Hematopoietic multipotent progenitor cell (in vitro differentiated cells): ENCODE results near the gene CDH12. TPM values are rescaled to one million over a fixed set of nuclear protein-coding genes. Genes with fewer than 3 reads are reported as not detected.
A peak's percentile ranks its signal among the peaks of the same experiment; 100 is the strongest.
"Not testable (repeated sequence)": the region's sequence is repeated elsewhere in the genome, so short reads cannot be mapped to it uniquely, and the experiment has no call there.

Experiments
- DNase-seq, 3 donors: peaks; one replicate each; pipeline ENCODE4 v3.0.0-alpha.2; 2011 to 2015; ENCODE audit warnings: low read depth in 2 of 3, low spot score in 2 of 3
- total RNA-seq: library from RNA; depleted of rRNA; stranded (reverse); fragments of >200 nt; gene quantifications from one replicate; pipeline ENCODE4 v1.2.3, GENCODE V29; 2012

The CDH12 gene
- total RNA-seq: not detected

- DNase-seq: peak in 2 of 3 donors; percentile 5 to 43
Observed at GRCh38 chr5:22852807-22853660, at the start of gene CDH12. Gene CDH12 (minus strand): TSS chr5:22853344.

GRCh38 chr5:22901885-22902284 lies 48.7 kb upstream of the CDH12 start:
- DNase-seq: no peak

DNA sequence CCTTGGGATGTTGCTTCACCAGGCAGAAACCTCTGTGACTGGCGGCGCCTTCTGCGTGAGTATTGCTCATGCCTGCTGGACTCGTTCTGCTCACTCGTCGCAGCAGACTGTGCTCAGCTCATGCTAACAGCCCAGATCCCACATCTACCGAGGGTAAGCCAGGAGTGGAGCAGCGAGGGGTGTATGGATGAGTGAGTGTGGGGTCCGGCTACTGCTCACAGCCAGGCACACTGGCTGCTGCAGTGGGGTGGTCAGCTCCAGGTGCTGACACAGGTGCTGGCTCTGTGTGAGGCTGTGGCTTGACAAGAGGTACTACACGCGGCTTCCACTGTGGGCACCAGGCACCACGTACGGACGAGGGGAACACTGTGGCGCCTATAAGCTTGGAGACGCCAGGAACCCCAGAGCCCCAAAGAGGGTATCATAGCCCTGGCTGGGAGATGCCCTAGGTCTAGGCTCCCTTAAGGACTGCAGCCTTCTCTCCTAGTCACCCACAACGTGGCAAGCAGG lies 47.7 kb upstream of the CDH12 start:
- no peak for DNase-seq

DNA sequence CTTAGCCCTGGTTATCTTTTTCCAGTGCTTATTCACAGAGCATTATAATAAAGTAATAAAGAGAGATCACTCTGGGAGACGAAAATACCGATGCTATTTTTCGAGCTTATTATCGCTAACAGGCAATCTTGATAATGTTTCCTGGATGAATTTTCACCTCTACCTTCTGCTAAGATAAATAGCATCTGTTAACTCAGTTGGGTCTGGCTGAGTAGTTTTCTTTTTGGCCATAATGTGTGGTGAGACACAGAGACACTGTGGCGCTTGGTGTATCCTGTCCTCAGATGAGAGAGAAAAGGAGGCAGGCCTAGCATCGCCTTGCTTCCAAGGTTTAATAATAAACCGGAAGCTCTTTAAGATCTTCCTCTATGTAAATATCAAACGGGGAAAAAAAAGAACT lies 46.2 kb upstream of the CDH12 start:
- no peak for DNase-seq

- no peak for DNase-seq
Observed at GRCh38 chr5:22896152-22896551, 43.0 kb upstream of the CDH12 start.

DNA sequence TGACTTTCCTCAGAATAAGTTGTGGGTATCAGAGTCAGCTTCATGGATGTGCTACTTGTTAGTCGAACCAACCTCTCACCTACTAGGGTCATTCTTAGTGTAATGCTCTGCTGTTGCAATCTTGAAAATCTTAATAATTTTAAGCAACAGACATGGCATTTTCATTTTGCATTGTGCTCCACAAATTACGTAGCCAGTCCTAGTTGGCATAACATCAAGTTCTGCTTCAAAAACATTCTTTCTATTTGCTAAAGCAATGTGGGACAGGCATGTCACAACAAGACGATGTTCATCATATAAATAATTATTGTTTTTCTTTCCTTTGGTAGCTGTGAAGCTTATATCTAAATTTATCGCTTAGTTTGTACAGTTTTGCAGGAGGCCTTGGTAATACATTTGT lies 39.3 kb upstream of the CDH12 start:
- no peak for DNase-seq

DNA sequence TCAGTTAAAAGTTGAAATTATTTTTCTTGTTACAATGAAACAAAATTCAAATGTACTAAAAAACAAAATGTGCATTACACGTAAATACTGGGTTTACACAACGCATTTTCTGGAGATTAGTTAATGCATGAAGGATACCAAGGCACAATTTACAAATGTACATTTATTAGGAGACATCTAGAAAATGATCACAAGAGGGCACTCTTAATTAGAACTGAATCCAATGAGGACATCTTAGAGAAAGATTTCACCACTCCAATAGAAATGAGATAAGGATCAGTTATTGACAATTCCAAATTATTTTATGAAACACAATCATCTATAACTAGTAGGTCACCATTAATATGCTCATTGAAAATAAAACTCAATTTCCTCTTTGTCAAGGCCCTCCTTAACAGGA lies 36.6 kb upstream of the CDH12 start:
- DNase-seq: no peak

DNA sequence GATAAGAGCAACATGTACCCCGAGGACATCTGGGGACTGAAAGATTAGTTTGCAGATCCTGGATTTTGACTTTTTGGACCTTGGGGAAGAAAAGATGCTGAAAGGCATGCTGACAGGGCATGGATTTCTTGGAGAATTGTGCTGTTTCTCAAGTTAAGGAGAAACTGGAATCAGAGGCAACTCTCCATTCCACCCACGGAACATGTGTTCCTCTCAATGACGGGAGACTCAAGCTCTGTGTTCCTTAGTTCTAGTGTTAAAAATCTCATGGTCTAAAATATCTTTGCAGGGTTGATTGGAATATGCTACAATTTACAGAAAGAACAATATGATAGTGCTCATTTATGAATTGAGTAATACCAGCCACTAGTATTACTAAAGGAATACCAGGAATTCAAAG lies 34.4 kb upstream of the CDH12 start:
- no peak for DNase-seq

DNA sequence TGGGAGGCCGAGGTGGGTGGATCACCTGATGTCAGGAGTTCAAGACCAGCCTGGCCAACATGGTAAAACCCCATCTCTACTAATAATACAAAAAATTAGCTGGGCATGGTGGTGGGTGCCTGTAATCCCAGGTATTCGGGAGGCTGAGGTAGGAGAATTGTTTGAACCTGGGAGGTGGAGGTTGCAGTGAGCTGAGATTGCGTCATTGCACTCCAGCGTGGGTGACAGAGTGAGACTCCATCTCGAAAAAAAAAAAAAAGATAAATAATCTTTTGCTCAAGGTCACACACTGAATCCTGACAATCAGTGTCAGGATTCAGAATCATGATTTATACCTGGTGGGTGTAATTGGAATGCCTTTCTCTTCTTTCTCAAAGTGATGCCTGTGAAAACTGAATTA lies 5.8 kb upstream of the CDH12 start:
- not testable (repeated sequence) for DNase-seq

DNA sequence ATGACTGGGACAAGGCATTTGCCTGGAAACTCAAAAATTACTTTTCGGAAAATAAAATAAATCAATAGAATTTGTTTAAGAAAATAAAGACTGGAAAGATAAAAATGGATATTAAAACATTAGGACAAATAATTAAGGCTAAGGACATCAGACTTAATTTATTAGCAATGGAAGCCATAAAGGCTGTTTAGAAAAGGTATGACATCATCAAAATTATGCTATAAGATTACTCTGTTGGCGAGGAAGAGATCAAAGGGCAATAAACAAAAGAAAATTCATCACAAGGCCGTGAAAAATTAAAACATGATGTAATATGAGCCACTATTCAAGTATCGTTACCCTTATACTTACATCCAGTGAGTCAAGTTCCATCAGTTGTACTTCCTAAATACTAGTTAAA lies 2.7 kb upstream of the CDH12 start:
- no peak for DNase-seq

- DNase-seq: no peak
Observed at GRCh38 chr5:22850981-22851380, 2.2 kb downstream of the CDH12 start.

DNA sequence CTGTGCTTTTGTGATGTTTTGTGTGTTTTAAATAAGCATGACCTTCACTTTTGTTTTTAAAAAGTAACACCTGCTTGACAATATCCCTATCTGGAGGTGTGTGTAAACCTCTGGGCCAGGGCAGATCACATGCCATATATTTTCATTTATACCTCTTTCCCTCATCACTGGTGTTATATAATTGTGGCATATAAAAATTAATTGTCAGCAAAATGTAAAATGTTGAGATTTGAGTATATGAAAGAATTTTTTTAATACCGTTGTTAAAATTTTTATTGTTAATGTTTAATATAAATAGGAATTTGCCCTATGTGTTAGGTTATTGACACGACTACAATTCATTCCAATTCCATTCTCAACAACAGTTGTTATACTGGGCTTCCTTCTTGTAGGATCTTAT lies 6.5 kb downstream of the CDH12 start:
- DNase-seq: no peak

DNA sequence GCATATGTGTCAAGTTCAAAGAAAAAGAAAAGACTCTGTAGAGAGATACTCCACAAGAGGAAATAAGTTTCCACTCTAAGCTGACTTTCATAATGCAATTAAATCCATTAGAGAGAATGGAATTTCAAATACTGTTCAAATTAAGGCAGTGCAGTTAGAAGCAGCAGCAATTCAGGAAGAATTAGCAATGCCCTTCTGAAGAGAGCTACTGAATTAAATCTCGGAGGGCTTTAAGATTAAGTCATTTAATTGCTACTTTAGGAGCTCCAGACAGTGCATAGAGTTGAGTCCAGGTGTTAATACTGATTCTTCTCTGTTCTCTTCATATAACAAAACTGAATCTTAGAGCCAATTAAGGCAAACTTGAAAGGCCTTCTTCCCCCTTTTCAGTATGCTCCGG lies 8.5 kb downstream of the CDH12 start:
- no peak for DNase-seq

DNA sequence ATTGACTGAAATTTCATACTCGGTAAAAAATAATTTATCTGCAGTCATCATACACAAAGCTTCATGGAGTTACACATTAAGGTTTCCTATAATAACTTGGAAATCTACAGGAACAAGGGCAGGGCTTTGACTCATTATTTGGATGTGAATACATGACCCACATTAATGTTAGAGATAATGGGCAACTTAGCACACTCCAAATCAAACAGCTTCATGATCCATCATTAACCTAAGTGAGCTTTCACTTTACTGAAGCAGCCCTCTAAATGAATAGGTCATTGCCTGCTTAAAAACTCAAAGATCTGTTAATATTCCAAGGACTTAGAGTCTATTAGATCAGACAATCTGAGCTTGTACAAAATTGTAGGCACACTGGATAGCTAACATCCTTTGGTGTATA lies 9.0 kb downstream of the CDH12 start:
- DNase-seq: no peak

GRCh38 chr5:22842574-22842973 lies 10.6 kb downstream of the CDH12 start:
- DNase-seq: no peak

- no peak for DNase-seq
Observed at GRCh38 chr5:22837803-22838202, 15.3 kb downstream of the CDH12 start.

- no peak for DNase-seq
Observed at GRCh38 chr5:22835686-22836085, 17.5 kb downstream of the CDH12 start.

GRCh38 chr5:22793463-22793862 lies 59.7 kb downstream of the CDH12 start:
- no peak for DNase-seq

- no peak for DNase-seq
Observed at GRCh38 chr5:22787807-22788206, 65.3 kb downstream of the CDH12 start.

DNA sequence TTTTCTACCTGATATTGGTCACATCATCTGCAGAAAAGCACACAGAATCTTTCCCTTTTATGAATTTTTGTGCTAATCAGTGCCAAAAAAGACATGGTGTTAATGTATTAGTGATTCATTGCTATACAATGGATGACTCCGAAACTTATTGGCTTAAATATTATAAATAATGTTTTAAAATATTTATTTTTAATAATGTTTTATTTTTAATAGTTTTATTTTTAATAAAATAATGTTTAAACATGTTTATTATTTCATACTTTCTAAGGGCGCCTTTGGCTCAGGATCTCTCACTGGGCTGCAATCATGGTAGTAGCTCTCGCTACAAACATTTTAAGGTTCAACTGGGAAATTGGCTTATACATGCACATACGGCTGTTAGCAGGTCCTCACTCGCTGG lies 65.7 kb downstream of the CDH12 start:
- DNase-seq: no peak

DNA sequence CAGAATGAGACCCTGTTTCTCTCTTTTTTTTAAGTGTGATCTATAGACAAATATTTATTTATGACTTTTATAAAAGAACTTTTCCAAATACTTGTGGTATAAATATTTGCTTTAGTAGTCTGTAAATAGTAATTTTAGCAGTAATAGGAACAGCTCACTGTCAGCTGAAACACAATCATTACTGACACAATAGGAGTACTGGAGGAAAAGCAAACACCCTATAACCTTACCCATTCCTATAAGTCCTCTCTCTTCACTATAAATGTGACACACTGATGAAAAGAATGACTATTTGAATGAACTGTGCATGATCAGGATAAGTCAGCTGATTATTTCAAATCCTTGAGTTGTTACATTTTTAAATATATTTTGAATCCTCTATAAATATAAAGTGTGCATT lies 72.4 kb downstream of the CDH12 start:
- DNase-seq: no peak

GRCh38 chr5:22779499-22779898 lies 73.6 kb downstream of the CDH12 start:
- no peak for DNase-seq

DNA sequence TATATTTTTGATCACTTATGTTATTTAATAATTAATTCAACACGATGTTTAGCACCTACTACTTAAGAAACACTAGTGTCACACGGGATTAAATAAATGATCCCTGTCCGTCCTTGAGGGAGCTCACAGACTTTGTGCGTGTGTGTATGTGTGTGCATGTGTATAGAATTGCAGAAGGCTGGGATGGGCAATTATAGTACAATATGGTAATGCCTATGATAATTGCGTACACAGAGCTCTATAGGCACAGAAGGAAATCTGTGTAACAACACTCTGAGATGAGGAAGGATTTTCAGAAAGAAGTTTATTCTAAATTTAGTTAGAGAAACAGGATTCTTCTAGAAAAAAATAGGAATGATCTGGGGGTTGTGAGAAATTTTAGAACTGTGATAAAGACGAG lies 76.9 kb downstream of the CDH12 start:
- DNase-seq: no peak
